ENCODE results near the gene CTTNBP2NL.

GRCh38 chr1:112393631-112393974, 2.4 kb upstream of the CTTNBP2NL start:
- TF ChIP-seq CTCF (conservative IDR thresholded peaks at IDR 0.05; ENCODE audit: low read length) (no peak), EZH2phosphoT487 (IDR thresholded peaks at IDR 0.05; ENCODE audit: borderline replicate concordance) (no peak)
